Tibial artery (tissue), 4 donors: ENCODE measurements around the gene SOBP.

Experiments
- DNase-seq, 2 donors: peaks; one replicate each; pipeline ENCODE4 v3.0.0-alpha.2; 2019
- H3K27ac ChIP-seq, 2 donors: fragments of 200-600 bp; sonication (generic) in 1 of 2; 1 replicate in 1 of 2; 2 replicates in 1 of 2; pipeline ENCODE4 v1.5.1; 2018 to 2019; ENCODE audit warnings: mild to moderate bottlenecking in 1 of 2
- H3K27me3 ChIP-seq, 2 donors: fragments of 200-600 bp; sonication (generic) in 1 of 2; one replicate each; pipeline versions ENCODE4 v1.5.1 to v1.6.0; 2016 to 2019
- H3K36me3 ChIP-seq, 3 donors: fragments of 200-600 bp; sonication (generic) in 2 of 3; one replicate each; pipeline ENCODE4 v1.5.1; 2016 to 2019; ENCODE audit warnings: mild to moderate bottlenecking in 2 of 3
- H3K4me1 ChIP-seq, 4 donors: fragments of 200-600 bp; sonication (generic) in 2 of 4; 1 replicate in 3 of 4; 2 replicates in 1 of 4; pipeline ENCODE4 v1.5.1; 2016 to 2019
- H3K4me3 ChIP-seq, 2 donors: fragments of 200-600 bp; sonication (generic) in 1 of 2; 1 replicate in 1 of 2; 2 replicates in 1 of 2; pipeline ENCODE4 v1.5.1; 2018 to 2019; ENCODE audit warnings: mild to moderate bottlenecking in 2 of 2
- H3K9me3 ChIP-seq, 3 donors: fragments of 200-600 bp; sonication (generic) in 1 of 3; one replicate each; pipeline ENCODE4 v1.5.1; 2016 to 2019
- intact Hi-C: fragments of 100-400 bp; cut with DNase I; formaldehyde crosslinking; loops from one replicate; pipeline ENCODE4 v1.15.0; 2023; ENCODE audit warnings: low total_unique reads
- TF ChIP-seq, protein P1 (sequence below), 2 experiments: fragments of 200-600 bp in 1 of 2; fragments of 450-650 bp in 1 of 2; IDR thresholded peaks; one replicate each; pipeline ENCODE4 v1.5.1; 2017 to 2019; ENCODE audit warnings: antibody characterized with exemption in 2 of 2, mild to moderate bottlenecking in 1 of 2, moderate library complexity in 1 of 2

SOBP gene

DNA sequence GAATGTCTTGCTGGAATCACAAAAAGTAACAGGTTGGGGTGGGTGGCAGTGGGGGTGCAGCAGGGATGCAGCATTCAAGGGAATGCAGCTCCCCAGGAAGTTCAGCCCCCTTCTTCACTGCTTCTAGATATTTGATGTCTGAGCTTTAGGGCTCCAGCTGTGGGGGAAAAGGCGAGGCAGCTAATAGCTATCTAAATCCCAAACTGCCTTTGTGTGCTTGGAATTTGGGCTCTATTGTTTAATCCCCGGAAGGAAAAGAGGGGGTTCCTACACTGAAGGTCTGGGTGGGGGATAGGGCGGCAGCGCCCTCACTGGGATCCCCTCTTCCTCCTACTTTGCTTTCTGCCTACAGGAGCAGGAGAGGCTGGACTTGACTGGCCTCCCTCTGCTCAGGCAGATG is 116.5 kb downstream of the SOBP start:
- Histone ChIP-seq H3K27ac (no peak overlapping the region), H3K4me1 (peaks cover 0 to 33% (median 10%) of the 10 kb centered on the region in 4 donors), H3K9me3 (no peaks in the 10 kb centered on the region), H3K36me3 (no peaks in the 10 kb centered on the region), H3K4me3 (no peak overlapping the region), H3K27me3 (no peaks in the 10 kb centered on the region)
- intact Hi-C loops = no loop called here
- no peak for DNase-seq
- TF ChIP-seq, protein P1, sequence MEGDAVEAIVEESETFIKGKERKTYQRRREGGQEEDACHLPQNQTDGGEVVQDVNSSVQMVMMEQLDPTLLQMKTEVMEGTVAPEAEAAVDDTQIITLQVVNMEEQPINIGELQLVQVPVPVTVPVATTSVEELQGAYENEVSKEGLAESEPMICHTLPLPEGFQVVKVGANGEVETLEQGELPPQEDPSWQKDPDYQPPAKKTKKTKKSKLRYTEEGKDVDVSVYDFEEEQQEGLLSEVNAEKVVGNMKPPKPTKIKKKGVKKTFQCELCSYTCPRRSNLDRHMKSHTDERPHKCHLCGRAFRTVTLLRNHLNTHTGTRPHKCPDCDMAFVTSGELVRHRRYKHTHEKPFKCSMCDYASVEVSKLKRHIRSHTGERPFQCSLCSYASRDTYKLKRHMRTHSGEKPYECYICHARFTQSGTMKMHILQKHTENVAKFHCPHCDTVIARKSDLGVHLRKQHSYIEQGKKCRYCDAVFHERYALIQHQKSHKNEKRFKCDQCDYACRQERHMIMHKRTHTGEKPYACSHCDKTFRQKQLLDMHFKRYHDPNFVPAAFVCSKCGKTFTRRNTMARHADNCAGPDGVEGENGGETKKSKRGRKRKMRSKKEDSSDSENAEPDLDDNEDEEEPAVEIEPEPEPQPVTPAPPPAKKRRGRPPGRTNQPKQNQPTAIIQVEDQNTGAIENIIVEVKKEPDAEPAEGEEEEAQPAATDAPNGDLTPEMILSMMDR (IDR thresholded peaks at IDR 0.05) = no peak

DNA sequence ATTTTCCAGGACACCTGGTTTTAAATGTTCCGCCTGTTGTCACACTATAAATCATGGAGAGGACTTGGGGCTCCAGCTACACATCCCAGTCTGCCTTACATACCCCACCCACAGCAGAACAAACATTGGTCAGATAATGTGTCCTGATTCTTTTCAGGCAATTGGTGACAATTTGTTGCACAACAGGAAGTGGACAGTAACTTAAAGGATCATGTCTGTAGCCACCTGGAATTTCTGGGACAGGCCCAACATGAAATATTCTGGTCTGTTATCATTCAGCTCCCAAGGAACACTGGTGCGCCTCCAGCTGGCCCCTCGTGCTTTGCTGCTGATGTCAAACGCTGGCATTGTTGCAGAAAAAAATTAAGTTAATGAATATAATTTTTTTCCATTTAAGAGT is 117.2 kb downstream of the SOBP start:
- no peaks in the 10 kb centered on the region for H3K36me3 ChIP-seq
- TF ChIP-seq, protein P1 (IDR thresholded peaks at IDR 0.05) = no peak
- intact Hi-C loops = no loop called here
- no peak for DNase-seq
- no peak overlapping the region for H3K4me3 ChIP-seq
- no peak overlapping the region for H3K27ac ChIP-seq
- no peaks in the 10 kb centered on the region for H3K27me3 ChIP-seq
- H3K4me1 ChIP-seq = peaks cover 0 to 31% (median 14%) of the 10 kb centered on the region in 4 donors
- no peaks in the 10 kb centered on the region for H3K9me3 ChIP-seq

DNA sequence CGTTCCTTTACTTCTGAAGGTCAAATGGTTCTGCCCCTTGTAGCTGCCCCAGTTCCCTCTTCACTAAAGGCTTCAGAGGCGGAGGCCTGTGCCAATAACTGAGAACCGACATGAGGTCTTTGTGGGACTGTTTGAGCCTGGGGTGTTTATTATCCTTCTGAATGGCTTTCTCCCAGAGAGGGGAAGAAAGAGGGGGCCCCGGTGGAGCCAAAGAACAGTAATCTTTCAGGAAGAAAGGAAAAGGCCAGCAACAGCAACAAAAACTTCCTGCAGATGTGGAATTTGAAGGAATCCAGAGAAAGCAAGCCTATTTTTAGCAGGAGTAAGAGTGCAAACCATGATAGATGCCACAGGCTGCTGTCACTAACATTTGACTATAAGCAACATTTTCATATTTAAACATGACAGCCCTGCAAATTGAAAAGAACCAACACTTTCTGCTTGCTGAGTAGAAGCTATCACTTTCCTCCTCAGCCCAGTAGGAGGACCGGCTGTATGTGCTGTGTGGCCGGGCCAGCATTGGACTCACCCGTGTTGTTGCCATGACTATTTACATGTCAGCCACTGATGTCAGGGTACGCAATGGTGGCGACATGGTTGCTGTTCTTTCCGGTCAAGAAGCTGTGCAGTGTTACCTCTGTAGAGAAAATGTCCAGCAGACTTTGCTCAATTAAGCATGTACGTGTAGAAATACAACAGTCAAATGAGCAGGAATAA is 121.3 kb downstream of the SOBP start:
- TF ChIP-seq, protein P1 (IDR thresholded peaks at IDR 0.05) = no peak
- Histone ChIP-seq H3K27me3 (no peaks in the 10 kb centered on the region), H3K4me3 (no peak overlapping the region), H3K4me1 (peaks cover 0 to 35% (median 19%) of the 10 kb centered on the region in 4 donors), H3K27ac (peak overlapping the region in 1 of 2 donors; percentile 11), H3K9me3 (no peaks in the 10 kb centered on the region), H3K36me3 (no peaks in the 10 kb centered on the region)
- intact Hi-C loops = no loop called here
- no peak for DNase-seq

DNA sequence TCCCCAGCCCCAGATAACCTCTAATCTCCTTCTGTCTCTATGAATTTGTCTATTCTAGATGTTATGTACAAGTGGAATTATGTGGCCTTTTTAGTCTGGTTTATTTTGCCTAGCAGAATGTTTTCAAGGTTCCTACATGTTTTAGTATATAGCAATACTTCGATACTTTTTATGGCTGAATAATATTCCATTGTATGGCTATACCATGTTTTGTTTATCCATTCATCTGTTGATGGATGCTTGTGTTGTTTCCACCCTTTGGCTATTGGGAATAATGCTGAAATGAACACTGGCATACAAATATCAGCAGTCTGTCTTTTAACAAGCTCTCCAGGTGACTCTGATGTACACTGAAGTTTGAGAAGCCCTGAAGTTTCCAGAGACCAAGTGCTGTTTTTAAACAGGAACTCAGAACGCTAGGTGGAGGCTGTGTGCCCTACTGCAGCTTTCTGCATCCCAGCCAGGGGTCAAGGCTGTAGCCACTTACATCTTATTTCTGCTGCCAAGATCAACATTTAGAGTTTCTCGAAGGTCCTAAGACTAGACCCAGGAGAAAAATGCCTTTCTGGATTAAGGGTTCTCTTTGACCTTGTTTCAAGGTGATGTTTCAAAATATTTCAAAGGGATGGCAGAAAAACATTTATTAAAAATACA is 123.0 kb downstream of the SOBP start:
- H3K27me3 ChIP-seq = no peaks in the 10 kb centered on the region
- no peaks in the 10 kb centered on the region for H3K9me3 ChIP-seq
- H3K4me3 ChIP-seq = no peak overlapping the region
- H3K27ac ChIP-seq = no peak overlapping the region
- TF ChIP-seq, protein P1 (IDR thresholded peaks at IDR 0.05) = no peak
- DNase-seq = no peak
- peaks cover 0 to 35% (median 19%) of the 10 kb centered on the region in 4 donors for H3K4me1 ChIP-seq
- no peaks in the 10 kb centered on the region for H3K36me3 ChIP-seq
- intact Hi-C loops = no loop called here

DNA sequence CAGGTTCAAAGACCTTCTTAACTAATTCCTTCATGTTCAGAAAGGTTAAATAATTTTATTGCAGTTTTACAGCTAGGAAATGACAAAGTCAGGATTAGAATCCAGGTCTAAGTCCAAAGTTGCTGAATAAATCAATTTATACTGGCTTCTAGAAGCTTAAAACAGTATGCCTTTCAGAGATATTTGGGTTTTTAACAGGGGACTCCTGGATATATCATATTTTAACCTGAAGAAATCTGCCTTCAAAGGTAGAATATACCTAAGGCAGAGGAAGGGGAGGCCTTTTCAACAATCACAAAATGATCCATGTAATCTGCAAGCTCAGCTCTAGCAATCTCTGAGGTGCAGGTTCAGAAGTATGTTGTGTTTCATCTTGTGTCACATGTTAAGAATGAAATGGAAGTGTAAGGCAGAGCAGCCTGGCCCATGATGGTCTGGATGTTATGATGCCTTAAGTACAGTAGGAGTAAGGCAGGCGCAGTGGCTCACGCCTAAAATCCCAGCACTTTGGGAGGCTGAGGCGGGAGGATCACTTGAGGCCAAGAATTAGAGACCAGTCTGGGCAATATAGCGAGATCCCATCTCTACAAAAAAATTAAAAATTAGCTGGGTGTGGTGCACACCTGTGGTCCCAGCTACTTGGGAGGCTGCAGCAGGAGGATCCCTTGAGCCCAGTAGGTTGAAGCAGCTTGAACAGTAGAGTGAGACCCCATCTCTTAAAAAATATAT is 123.9 kb downstream of the SOBP start:
- DNase-seq = no peak
- TF ChIP-seq, protein P1 (IDR thresholded peaks at IDR 0.05) = no peak
- H3K9me3 ChIP-seq = no peaks in the 10 kb centered on the region
- H3K4me3 ChIP-seq = no peak overlapping the region
- intact Hi-C loops = no loop called here
- no peak overlapping the region for H3K27ac ChIP-seq
- no peaks in the 10 kb centered on the region for H3K27me3 ChIP-seq
- H3K4me1 ChIP-seq = peaks cover 0 to 35% (median 19%) of the 10 kb centered on the region in 4 donors
- no peaks in the 10 kb centered on the region for H3K36me3 ChIP-seq
